Transverse colon (tissue), 4 donors: ENCODE data around the gene PIGBOS1. TPM values are rescaled to one million over a fixed set of nuclear protein-coding genes. Genes with fewer than 3 reads are reported as not detected.

Source experiments
- DNase-seq: peaks from one replicate; pipeline ENCODE4 v3.0.0-alpha.2; 2019
- H3K27ac ChIP-seq, 4 donors: fragments of 200-600 bp; sonication (generic); 2 replicates each; pipeline ENCODE4 v1.5.1; 2016 to 2018; ENCODE audit warnings: inconsistent platforms in 4 of 4
- H3K27me3 ChIP-seq: fragments of 200-600 bp; sonication (generic); 2 replicates; pipeline ENCODE4 v1.5.1; 2017; ENCODE audit warnings: inconsistent platforms
- H3K36me3 ChIP-seq, 4 donors: fragments of 200-600 bp; sonication (generic); 2 replicates each; pipeline ENCODE4 v1.5.1; 2017 to 2019; ENCODE audit warnings: inconsistent platforms in 4 of 4
- H3K4me1 ChIP-seq, 4 donors: fragments of 200-600 bp; sonication (generic); 2 replicates each; pipeline ENCODE4 v1.5.1; 2017 to 2020; ENCODE audit warnings: inconsistent platforms in 4 of 4
- H3K4me3 ChIP-seq, 4 donors: fragments of 200-600 bp; sonication (generic); 1 replicate in 1 of 4; 2 replicates in 3 of 4; pipeline versions ENCODE4 v1.5.1 to v1.6.1; 2017 to 2019; ENCODE audit warnings: inconsistent platforms in 4 of 4
- H3K9me3 ChIP-seq, 2 donors: fragments of 200-600 bp; sonication (generic); 2 replicates each; pipeline ENCODE4 v1.5.1; 2017 to 2019; ENCODE audit warnings: inconsistent platforms in 2 of 2
- CTCF ChIP-seq, 5 experiments: fragments of 200-600 bp in 3 of 5; fragments of 450-650 bp in 2 of 5; sonication (generic) in 3 of 5; IDR thresholded peaks; 1 replicate in 2 of 5; 2 replicates in 3 of 5; pipeline ENCODE4 v1.5.1; 2016 to 2017; ENCODE audit warnings: antibody characterized with exemption in 5 of 5, inconsistent platforms in 3 of 5, mild to moderate bottlenecking in 2 of 5, moderate library complexity in 1 of 5
- EP300 ChIP-seq: sonication (generic); formaldehyde crosslinking; IDR thresholded peaks from one replicate; pipeline ENCODE4 v1.6.1; 2017; ENCODE audit warnings: antibody characterized with exemption, low read depth
- POLR2A ChIP-seq: fragments of 450-650 bp; IDR thresholded peaks from one replicate; pipeline ENCODE4 v1.6.1; 2016; ENCODE audit warnings: antibody characterized with exemption, mild to moderate bottlenecking, moderate library complexity
- POLR2AphosphoS5 ChIP-seq, 3 donors: sonication (generic); formaldehyde crosslinking; IDR thresholded peaks; one replicate each; pipeline ENCODE4 v1.6.1; 2016; ENCODE audit warnings: antibody characterized with exemption in 3 of 3
- WGBS, 2 donors: methylation state at CpG; one replicate each; pipeline ENCODE4 v1.1.5; 2018; ENCODE audit warnings: low coverage in 1 of 2; 5-methylcytosine and 5-hydroxymethylcytosine counted together
- in situ Hi-C, 4 donors: fragments of 200-750 bp; cut with MboI; loops; one replicate each; pipeline versions ENCODE4 v1.15.0 to v1.15.1; 2017; ENCODE audit warnings: low sequenced_read_pairs in 3 of 4, low pct_ligation_motif_present in 1 of 4, low pct_unique_long_range_greater_than_20kb in 1 of 4
- intact Hi-C: fragments of 100-400 bp; cut with DNase I; formaldehyde crosslinking; loops from one replicate; pipeline ENCODE4 v1.15.1; 2023; ENCODE audit warnings: low total_unique reads
- total RNA-seq, 4 donors: library from RNA; depleted of rRNA; stranded (reverse); fragments of >200 nt; gene quantifications; one replicate each; pipeline ENCODE4 v1.1.0, GENCODE V29; 2016

The PIGBOS1 gene
- 10 to 100 TPM in 2 of 4 donors, not detected in 2; 14.2 to 14.8 TPM for total RNA-seq

- DNase-seq = peak; percentile 90
- TF ChIP-seq POLR2AphosphoS5 (IDR thresholded peaks at IDR 0.05) = peak; percentile 59 to 85 (median 81)
- peak in 2 of 5 experiments; percentile 11 to 34 for TF ChIP-seq CTCF (IDR thresholded peaks at IDR 0.05)
- TF ChIP-seq POLR2A = peak; percentile 76
- TF ChIP-seq EP300 = no peak
- peak within 1 kb of the TSS; percentile 79 to 95 (median 89) for H3K27ac ChIP-seq
- peaks cover 0 to under 1% (median 0%) of the 10 kb centered on the region in 4 donors for H3K36me3 ChIP-seq
- 0 to 1% methylated on average over 6 to 35 of the region's 49 CpGs for WGBS, 2 donors
- peak within 1 kb of the TSS; percentile 39 to 92 (median 73) for H3K4me3 ChIP-seq
- intact Hi-C loops = no loop called here
- H3K4me1 ChIP-seq = peaks cover 13 to 33% (median 21%) of the 10 kb centered on the region in 4 donors
- H3K9me3 ChIP-seq = no peaks in the 10 kb centered on the region
- in situ Hi-C loops = no loop called here
- no peaks in the 10 kb centered on the region for H3K27me3 ChIP-seq
Observed at GRCh38 chr15:55318588-55319494, at the start of gene PIGBOS1, which contains the start of gene PIGB. Gene PIGBOS1 (minus strand): TSS chr15:55319123. CDS start chr15:55317792, 1,331 bp downstream. Gene PIGB (plus strand): TSS chr15:55319222. CDS start chr15:55319251, 29 bp downstream.

DNA sequence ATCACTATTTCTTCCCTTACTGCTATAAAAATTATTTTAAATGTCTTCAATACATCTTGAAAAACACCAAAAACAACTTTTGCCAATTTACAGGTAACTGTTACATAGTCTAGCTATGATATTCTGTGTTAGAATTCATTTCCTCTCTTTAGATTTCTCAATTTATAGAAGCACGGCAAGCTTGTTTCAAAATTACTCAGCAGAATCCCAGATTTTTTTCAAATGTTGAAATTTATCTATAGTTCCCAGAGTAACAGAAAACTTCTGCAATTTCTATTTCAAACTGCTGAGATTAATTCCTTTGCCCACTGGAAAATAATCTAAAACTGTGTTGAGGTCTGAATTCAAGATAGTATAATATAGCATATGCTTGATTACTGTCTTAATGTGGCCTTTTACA is 48.1 kb upstream of the PIGBOS1 start:
- no peak for DNase-seq
- H3K27ac ChIP-seq = no peak overlapping the region
- H3K4me3 ChIP-seq = no peak overlapping the region
- in situ Hi-C loops = no loop called here
- peaks cover 0 to 29% (median 9%) of the 10 kb centered on the region in 4 donors for H3K36me3 ChIP-seq
- H3K9me3 ChIP-seq = no peaks in the 10 kb centered on the region
- no peaks in the 10 kb centered on the region for H3K27me3 ChIP-seq
- TF ChIP-seq CTCF (IDR thresholded peaks at IDR 0.05) = no peak
- TF ChIP-seq EP300 = no peak
- no peak for TF ChIP-seq POLR2AphosphoS5 (IDR thresholded peaks at IDR 0.05)
- TF ChIP-seq POLR2A = no peak
- intact Hi-C loops = no loop called here
- 67 to 86% methylated on average over 1 of the region's 1 CpG for WGBS, 2 donors
- no peaks in the 10 kb centered on the region for H3K4me1 ChIP-seq

- intact Hi-C loops = no loop called here
- peaks cover 0 to 36% (median 9%) of the 10 kb centered on the region in 4 donors for H3K36me3 ChIP-seq
Observed at GRCh38 chr15:55362641-55363040, 43.7 kb upstream of the PIGBOS1 start.

More at GRCh38 chr15:55362641-55363040, 43.7 kb upstream of the PIGBOS1 start:
- Histone ChIP-seq H3K27ac (no peak overlapping the region), H3K4me1 (no peaks in the 10 kb centered on the region), H3K4me3 (no peak overlapping the region), H3K9me3 (no peaks in the 10 kb centered on the region), H3K27me3 (no peaks in the 10 kb centered on the region)
- TF ChIP-seq EP300 (no peak), CTCF (IDR thresholded peaks at IDR 0.05) (no peak), POLR2AphosphoS5 (IDR thresholded peaks at IDR 0.05) (no peak), POLR2A (no peak)
- 96% methylated on average over 2 of the region's 2 CpGs; no CpG with 5 or more reads in 1 of the 2 donors for WGBS, 2 donors
- DNase-seq = no peak
- in situ Hi-C loops = no loop called here
